Limb (tissue), 2 donors: ENCODE data around the gene CXXC5.
A peak's percentile ranks its signal among the peaks of the same experiment; 100 is the strongest.

Experiments
- DNase-seq, 2 donors: peaks; one replicate each; pipeline ENCODE4 v3.0.0-alpha.2; 2016; ENCODE audit errors: extremely low spot score in 2 of 2

CXXC5 gene

DNA sequence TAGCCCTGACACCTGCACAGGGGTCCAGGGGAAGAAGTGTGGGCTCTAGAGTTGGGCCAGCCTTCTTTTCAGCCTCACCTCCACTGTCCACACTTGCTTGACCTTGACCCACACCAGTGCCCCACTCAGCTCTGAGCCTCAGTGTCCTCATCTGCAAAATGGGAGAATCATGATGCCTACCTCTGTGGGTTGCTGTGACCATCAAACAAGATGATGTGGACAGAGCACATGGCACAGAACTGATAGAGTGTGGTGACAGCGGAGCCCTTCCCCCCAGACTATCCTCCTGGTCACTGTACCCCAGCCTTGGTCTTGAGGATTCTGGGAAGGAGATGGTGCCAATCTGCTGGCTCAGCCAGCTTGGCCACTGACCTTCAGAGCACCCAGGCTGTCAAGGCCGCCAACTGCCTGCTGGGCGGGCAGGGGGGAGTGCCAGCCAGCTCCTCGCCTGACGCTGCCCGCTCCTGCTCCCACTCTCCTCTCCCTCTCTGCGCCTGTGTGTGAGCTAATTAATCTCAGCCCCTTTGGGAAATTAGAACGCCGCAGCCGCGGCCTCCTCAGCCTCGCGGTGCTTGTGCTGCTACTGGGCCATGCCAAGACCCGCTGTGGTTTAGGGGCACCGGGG lies 16.7 kb downstream of the CXXC5 start:
- DNase-seq: no peak

DNA sequence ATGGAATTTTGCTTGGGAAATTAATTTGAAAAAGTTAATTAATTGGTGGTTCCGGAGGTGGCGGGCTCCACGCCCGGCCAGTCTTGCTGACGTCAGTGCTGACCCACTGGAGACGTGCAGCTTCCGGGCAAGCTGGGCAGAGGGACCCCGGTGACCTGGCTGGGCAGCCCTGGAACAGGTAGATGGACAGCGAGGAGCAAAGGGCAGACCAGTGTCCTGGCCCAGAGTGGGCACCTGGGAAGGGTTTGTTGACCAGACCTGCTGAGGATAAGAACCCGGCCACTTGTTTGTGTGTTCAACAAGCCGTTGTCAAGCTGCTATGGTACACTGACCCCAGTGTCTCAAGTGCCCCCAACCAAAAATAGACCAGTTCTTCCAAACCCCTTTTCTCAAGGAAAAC lies 17.5 kb downstream of the CXXC5 start:
- DNase-seq: no peak

DNA sequence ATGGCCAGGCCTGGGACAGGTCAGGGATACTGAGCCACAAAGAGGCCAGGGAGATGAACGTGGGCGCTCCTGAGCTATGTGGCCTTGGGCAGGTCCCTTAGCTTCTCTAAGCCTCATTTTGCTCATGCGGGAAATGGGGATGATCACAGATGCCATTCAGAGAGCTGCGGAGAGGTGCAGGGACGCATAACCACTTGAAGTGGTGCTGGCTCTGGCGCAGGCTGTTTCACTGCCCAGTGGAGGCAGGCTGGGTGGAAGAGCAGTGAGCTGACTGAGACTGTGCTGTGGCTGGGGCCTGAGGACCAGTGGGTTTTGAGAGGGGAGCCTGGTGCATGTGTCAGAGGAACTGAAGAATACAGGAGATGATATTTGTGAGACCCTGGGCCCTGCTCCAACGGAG lies 18.4 kb downstream of the CXXC5 start:
- no peak for DNase-seq

DNA sequence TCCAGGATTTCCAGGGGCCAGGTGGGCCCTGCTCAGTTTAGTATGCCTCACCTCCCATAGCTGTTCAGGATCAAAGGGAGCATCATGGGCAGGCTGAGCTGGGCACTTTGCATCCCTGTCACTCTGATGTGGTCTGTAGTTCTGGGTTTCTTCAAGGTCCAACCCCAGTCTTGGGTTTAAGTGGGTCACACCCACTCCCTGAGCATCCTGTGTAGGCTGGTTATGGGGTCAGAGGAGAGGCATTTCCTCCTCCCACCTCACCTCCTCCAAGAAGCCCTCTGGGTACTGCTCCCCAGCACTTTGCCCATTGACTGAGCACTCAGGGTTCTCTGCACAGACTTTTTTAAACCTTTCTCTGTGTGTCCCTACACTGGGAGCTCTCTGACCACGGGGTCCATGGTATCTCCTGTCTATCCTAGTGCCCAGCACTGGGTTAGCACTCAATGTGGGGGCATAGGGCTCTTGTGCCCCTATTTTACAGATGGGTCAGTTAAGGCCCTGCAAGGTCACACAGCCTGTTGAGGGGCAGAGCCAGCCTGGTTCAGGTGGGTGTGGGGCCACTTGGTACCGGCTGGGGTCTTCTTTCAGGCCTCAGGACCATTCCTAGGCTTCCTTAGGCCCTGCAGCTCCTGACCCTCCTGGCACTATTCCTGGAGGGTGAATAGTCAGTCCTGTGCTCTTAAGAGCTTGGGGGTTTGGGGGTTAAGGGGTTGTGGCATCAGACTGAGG lies 19.0 kb downstream of the CXXC5 start:
- no peak for DNase-seq

DNA sequence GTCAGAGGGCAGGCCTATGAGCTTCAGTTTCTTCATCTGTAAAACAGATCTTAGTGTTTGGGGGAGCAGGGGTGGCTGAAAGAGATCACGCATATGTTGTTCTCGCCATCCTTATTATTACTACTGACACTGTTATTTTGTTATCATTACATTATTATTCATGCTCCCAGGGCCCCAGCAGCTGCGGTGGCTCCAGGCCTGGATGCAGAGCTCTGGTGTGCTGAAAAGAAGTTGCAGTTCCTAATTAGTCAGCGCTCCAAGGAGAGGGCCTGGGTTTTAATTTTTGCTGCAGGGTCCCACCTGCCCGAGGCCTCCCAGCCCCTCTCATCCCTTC lies 19.5 kb downstream of the CXXC5 start:
- no peak for DNase-seq

DNA sequence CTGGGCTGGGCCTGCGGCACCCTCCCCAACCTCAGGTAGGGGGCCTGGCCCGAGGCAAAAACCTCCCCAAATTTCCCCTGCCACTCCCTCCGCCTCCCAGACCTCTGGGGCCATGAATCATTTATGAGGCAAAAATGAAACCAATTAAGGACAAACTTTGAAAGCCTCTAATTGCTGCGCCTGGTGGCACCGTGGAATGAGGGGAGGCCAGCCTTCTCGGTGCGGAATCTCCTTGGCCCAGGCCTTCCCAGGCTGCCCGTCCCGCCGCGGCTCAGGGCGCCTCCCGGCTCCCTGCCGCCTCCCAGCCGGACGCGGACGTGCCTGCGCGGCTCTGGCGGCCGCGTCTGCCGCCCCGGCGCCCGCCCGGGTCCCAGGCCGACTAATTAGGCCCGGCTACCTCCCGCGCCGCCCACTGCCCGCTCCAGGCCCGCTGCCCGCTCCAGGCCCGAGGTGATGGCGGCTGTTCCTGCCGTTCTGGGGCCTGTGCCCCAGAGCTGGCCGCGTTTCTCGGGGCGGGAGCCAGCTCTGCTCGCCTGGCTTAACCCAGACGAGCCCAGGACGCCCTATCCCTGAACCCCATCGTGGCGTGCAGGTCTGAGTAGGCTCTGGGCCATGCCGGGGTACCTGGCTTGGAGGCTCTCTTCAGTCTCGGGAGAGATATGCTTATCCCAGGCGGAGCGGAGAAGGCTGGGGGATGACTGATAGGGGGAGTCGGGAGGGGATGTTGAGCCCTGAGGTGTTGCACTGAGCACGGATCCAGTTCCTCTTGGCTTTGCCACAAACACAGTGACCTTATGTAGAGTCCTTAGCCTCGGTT lies 20.1 kb downstream of the CXXC5 start:
- DNase-seq: peak in 1 of 2 donors; percentile 67

DNA sequence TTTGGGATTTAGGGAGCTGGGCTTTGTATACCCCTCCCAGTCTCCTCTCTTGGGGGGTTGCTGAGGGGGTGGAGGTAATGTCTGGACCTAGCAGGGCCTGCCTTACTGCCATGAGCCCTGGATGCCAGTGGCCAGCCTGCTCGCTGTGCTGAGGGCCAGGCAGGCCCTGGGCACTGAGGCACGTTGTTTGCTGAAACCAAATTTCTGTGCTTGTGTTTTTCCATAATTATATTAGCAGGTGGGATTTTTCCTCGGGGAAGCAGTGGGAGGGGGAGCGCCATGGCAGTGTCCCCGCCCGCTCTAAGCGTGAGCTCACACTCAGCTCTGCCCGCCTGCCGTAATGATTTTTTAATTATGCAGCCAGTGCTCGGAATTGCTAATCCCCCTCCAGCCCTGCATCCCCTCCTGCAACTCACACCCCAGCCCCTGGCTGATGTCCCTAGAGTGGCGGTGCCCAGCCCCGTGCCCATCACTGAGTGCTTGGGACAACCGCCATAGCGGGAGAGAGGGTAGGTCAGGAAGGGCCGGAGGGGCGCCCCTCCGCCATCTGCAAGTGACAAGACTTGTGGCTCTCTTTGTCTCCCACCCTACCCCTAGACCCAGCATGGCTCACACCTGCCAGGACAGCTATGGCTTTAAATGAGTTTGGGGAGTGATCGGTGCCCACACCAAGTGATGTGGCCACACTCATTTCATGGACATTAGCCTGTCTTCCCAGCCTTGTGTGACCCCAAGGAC lies 20.9 kb downstream of the CXXC5 start:
- peak in 1 of 2 donors; percentile 45 for DNase-seq

DNA sequence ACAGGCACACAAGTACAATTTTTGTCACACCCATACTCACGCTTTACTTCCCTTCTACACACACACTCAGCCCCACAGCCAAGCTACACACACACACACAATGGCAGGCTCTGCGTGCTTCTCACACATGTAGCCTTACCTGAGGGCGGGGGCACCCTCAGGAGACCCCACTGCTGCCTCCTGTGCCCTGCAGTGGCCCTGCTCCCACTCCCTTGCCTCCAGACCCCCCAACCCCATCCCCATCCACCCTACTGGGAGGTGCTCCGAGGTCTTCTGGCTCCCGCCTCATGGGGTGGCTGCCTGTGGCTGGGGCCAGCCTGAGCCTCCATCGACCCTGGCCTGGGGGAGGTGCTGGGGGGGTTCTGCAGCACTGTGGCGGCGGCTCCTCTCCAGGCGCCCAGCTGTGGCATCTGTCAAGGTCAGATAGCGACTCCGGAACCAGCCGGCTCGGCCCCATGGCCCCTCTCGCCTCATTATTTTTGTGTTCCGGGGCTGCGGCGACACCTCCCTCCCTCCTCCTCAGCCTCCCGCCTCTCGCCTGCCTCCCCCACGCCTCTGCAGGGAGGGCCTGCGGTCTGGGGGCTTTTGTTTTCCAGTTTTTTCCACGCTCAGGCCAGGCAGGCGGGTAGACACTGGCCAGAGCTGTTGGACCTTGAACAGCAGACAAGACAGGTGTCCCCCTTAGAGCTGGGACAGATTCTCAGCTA lies 21.7 kb downstream of the CXXC5 start:
- peak in 1 of 2 donors; percentile 62 for DNase-seq

DNA sequence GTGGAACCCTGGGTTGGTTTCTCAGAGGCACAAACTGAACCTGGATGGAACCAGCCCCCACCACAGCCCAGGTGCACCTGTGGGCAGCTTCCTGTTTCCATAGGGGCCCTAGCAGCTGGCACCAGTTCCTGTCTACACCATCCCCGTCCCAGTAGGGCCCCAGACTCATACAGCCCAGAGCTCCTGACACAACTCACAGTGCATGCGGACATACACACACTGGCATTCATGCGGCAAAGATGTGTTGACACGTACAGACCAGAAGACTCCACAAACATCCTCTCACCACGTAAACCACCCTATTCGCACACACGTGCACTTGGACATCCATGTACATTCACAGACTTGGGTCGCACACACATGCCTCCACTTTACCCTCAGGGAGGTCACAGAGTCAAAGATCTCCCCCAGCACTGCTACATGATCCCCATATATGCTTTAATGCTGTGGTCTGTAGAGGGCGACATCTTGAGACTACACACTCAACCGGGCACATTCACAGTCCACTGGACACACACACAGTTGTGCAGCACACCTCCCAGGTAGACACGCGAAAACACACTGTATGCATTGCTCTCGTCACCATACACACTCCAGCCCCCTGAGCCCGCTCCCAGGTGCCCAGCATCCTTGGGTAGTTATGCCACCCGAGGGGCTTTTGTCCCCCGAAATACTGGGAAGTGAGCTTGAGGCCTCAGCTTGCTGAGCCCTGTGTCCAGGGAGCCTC lies 22.4 kb downstream of the CXXC5 start:
- no peak for DNase-seq

DNA sequence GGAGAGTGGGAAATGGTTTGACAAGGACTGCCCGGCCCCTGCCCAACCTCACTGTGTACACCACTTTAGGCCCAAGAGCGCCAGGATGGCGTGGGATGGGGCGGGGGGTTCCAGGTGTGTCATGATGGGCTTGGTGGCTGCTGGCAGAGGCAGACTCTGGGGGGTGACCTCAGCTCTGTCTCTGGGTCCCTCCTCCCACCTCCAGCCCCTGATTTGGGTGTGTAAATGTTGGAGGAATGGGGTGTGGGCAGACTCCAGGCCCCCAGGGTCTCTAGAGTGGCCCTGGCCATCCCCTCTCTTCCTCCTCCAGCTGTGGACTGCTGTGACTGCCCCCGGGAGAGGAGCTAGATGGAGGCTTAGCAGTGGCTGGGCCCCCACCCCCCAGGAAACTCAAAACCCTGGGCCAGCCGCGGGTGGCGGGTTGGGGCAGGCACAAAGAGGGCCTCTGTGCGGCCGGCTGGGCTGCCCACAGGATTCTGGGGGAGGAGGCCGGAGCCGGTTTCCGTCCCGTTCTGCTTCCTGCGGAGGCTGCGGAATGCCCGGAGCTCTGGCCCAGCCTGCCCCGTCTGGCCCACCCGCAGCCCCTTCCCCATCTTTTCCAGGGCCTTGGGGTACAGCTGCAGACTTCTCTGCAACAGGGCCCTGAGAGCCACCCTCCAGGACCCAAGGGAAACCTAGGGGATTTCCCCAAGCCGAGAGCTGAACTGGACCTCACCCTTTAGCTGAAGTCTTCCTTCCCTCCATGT lies 23.1 kb downstream of the CXXC5 start:
- DNase-seq: peak in 1 of 2 donors; percentile 71

DNA sequence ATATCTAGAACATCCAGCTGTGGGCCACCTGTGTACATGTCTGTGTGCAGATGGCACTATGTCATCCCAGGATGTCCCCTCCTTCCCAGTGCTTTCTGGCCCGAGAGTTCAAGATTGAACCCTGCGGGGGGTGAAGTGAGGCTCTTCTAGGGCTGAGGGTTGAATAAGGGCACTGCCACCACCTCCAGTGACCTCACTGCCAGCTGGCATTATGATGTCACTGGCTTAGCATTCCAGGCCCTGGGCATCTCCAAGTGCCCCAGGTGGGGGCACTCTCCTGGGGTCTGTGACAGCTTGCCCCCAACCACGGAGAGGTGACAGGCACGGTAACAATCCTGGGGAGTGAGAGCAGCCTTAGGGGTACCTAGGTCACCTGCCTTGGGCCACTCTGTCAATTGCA lies 27.1 kb downstream of the CXXC5 start:
- no peak for DNase-seq

DNA sequence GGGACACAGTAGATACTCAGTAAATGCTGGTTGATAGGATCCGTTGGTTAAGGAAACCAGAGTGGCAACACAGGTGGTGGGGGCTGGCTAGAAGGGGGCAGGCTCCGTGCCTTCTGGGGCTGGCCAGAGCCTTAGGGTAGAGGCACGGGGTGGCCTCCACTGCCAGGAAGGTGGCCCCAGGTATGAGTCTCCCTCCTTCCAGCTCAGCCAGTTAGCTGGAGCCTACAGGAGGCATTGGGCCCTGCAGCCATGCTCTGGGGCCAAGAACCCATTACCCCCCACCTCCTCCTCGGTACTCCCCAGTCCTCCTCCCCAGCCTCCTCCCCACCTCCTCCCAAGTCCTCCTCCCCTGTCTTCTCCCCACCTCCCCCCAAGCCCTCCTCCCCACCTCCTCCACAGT lies 27.7 kb downstream of the CXXC5 start:
- no peak for DNase-seq

DNA sequence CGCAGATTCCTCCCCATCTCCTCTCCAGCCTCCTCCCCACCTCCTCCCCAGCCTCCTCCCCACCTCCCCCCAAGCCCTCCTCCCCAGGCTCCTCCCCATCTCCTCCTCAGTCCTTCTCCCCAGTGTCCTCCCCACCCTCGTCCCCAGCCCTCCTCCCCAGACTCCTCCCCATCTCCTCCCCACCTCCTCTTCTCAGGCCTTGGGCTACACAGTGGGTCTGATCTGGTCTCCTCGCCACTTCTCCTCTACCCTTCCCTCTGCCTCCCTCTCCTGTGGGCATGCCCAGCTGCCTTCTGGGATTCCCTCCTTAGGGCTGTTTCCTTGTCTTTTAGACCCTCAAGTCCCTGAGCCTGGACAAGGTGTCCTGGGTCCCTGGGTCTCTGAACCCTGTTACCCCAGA lies 28.3 kb downstream of the CXXC5 start:
- DNase-seq: peak in 1 of 2 donors; percentile 42

DNA sequence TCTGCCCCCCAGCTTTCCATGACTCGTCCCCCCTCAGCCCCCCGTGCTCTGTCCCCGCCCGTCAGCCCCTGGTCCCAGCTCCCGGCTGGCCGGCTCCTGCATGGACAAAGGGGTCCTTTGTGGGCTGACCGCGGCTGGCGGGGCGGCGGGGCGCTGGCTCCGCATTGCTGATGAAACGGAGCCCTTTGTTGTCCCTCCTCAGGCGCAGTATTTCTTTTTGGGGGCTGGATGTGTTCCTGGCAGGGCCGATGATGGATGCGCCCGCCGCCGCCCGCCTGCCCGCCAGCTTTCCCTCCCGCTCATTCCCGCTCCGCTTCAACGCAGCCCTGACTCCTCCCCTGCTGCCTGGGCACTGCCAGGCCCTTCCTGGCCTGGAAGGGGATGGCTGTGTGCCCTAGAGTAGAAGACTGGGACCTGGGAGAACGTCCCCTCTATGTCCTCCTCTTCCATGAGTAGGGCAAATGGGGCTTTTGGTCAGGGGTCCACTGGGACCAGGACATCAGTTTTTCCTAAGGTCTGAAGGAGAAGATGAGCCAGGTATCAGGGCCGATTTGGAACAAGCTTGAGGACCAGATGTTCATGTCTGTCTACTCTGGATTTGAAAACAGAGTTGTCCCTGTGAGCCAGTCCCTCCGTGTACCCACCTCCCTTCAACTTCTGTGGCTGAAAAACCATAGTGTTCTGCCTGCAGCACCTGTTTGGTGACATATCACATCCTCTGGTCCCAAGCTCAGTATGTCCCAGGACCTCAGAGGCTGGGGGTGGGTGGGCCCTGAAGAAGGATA lies 29.0 kb downstream of the CXXC5 start:
- peak in 1 of 2 donors; percentile 83 for DNase-seq

DNA sequence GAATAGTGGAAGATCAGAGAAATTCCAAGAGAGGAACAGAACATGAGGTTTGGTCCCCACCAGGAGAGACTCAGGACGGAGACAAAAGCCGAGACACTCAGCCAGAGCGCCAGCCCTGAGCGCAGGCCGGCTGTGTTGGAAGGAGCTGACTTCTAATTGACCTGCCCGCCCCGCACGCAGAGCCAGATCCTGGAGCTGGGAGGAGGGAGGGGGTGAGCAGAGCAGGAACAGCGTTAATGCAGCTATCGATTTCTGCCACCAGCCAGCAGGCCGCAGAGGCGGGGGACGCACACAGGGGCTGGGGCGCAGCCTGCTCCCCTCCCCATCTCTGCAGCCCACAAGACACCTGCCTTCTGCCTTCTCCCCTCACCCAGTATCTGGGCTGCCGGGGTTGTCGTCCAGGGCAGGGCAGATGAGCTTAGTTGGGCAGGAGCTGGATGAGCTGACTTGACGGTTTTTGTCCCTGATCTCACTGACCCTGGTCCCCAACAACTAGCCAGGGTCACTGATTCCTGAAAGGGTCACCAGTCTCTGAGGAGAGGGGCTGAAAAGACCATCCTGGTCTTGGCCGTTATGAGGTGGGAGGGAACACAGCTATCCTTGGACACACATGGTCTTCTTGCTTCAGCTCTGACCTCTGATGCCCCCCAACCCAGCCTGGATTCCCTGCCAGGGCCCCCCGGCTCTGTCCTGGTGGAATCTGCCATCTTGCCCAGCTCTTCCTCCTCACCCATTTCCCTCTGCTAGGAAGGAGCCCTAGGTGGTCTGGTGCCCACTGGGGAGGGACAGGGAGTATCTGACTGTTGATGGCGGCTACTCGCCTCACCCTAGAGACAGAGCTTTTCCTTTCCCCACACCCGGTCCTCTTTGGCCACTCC lies 29.8 kb downstream of the CXXC5 start:
- DNase-seq: peak in 1 of 2 donors; percentile 77

DNA sequence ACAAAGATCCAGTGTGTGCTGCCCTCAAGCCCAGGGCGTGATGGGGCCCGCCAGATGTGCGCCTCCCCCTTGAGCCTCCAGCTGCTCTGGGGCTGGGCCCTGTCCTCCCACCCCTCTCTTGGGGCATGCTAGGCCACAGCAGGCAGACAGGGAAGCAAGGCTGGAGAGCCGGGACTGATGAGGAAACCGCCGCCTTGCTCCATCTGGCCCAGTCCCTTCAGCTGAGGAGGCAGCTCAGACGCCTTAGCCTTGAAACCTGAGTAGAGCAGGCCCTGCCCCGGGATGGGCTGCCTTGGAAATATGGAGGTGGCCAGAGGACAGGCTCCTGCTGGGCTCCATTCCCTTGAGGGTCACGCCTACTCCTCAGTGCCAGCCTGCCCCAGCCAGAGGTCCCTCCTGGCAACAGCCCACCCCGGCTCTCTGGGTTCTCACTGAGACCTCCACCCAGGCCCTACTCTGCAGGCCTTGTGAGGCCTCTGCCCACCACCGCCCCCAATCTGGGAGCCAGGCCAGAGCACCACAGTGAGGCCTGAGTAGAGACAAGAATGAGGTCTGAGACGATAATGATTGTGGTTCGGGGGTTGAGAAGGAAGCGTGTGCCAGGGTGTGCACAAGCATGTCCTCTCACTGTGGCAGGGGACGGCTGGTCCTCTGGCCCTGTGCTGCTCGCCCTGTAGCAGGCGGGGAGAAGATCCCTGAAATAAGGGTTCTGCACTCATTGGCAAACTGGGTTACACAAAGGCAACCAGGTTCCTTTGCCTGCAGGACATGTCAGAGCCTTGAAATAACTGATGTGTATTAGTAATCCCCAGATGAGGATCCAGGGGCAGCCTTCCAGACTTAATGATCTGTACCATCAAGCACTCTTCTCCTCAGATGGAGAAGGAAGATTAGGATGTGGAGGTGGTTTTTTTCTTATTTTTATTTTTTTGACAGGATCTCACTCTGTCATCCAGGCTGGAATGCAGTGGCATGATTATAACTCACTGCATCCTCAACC lies 30.9 kb downstream of the CXXC5 start:
- DNase-seq: no peak
